GM12878 (cell line): Measurements from ENCODE around the gene EZH2.

Source experiments
- CBX5 ChIP-seq: sonication (generic); IDR thresholded peaks from 2 replicates; pipeline ENCODE4 v1.6.1; 2016; ENCODE audit warnings: low read depth, moderate library complexity, mild to moderate bottlenecking, inconsistent platforms
- CHD1 ChIP-seq: IDR thresholded peaks from 2 replicates; pipeline ENCODE4 v1.6.1; 2012; ENCODE audit warnings: low read depth, low read length, improper control_type of control experiment
- IKZF1 ChIP-seq: fragments of 450-650 bp; conservative IDR thresholded peaks from 2 replicates; pipeline ENCODE4 v1.6.1; 2017; ENCODE audit warnings: antibody characterized with exemption, mild to moderate bottlenecking
- MEF2A ChIP-seq: IDR thresholded peaks from 2 replicates; pipeline ENCODE4 v1.6.1; 2011; ENCODE audit warnings: low read depth, mild to moderate bottlenecking, low read length, moderate library complexity; ENCODE audit not compliant: insufficient read depth
- PKNOX1 ChIP-seq: fragments of 450-650 bp; IDR thresholded peaks from 2 replicates; pipeline ENCODE4 v1.6.1; 2016; ENCODE audit warnings: mild to moderate bottlenecking
- POLR2A ChIP-seq: IDR thresholded peaks from 2 replicates; pipeline ENCODE4 v1.6.1; 2011; ENCODE audit warnings: low read depth, mild to moderate bottlenecking, low read length
- RCOR1 ChIP-seq: conservative IDR thresholded peaks from 2 replicates; pipeline ENCODE4 v1.6.1; 2012; ENCODE audit warnings: low read depth, low read length, improper control_type of control experiment
- SP1 ChIP-seq: IDR thresholded peaks from one replicate; pipeline ENCODE4 v1.6.1; 2011; ENCODE audit warnings: low read depth, low read length
- SREBF2 ChIP-seq: IDR thresholded peaks from 2 replicates; pipeline ENCODE4 v1.6.1; 2012; ENCODE audit warnings: mild to moderate bottlenecking, low read length
- YY1 ChIP-seq: IDR thresholded peaks from 2 replicates; pipeline ENCODE4 v1.6.1; 2011; ENCODE audit warnings: low read depth, mild to moderate bottlenecking, low read length

- no peak for TF ChIP-seq SP1
- TF ChIP-seq YY1 = no peak
- TF ChIP-seq SREBF2 = no peak
- no peak for TF ChIP-seq PKNOX1
- no peak for TF ChIP-seq CHD1
- TF ChIP-seq MEF2A = no peak
- no peak for TF ChIP-seq POLR2A
- no peak for TF ChIP-seq IKZF1
- no peak for TF ChIP-seq CBX5
- no peak for TF ChIP-seq RCOR1
Observed at GRCh38 chr7:148863324-148863723, 20.8 kb downstream of the EZH2 start.
